Ishikawa (cell line): Measurements from ENCODE around the gene CKMT2.

Experiments used
- CEBPB ChIP-seq: IDR thresholded peaks from 2 replicates; pipeline ENCODE4 v1.6.1; 2012
- CREB1 ChIP-seq: IDR thresholded peaks from 2 replicates; pipeline ENCODE4 v1.6.1; 2012; ENCODE audit warnings: low read depth
- EGR1 ChIP-seq: IDR thresholded peaks from 2 replicates; pipeline ENCODE4 v1.6.1; 2012
- EP300 ChIP-seq: IDR thresholded peaks from 2 replicates; pipeline ENCODE4 v1.6.1; 2012; ENCODE audit warnings: borderline replicate concordance
- FOXM1 ChIP-seq: IDR thresholded peaks from 2 replicates; pipeline ENCODE4 v1.6.1; 2012; ENCODE audit warnings: low read depth, borderline replicate concordance
- MAX ChIP-seq: IDR thresholded peaks from 2 replicates; pipeline ENCODE4 v1.6.1; 2012
- NFIC ChIP-seq: IDR thresholded peaks from 2 replicates; pipeline ENCODE4 v1.6.1; 2012
- RAD21 ChIP-seq: IDR thresholded peaks from 2 replicates; pipeline ENCODE4 v1.6.1; 2012; ENCODE audit warnings: low read depth
- REST ChIP-seq: IDR thresholded peaks from 2 replicates; pipeline ENCODE4 v1.6.1; 2012; ENCODE audit warnings: low read depth, mild to moderate bottlenecking
- TAF1 ChIP-seq: IDR thresholded peaks from 2 replicates; pipeline ENCODE4 v1.6.1; 2012; ENCODE audit warnings: low read depth, mild to moderate bottlenecking
- TCF12 ChIP-seq: IDR thresholded peaks from 2 replicates; pipeline ENCODE4 v1.6.1; 2012; ENCODE audit warnings: low read depth
- USF1 ChIP-seq: IDR thresholded peaks from 2 replicates; pipeline ENCODE4 v1.6.1; 2012
- YY1 ChIP-seq: IDR thresholded peaks from 2 replicates; pipeline ENCODE4 v1.6.1; 2012; ENCODE audit warnings: low read depth
- ZBTB7A ChIP-seq: IDR thresholded peaks from 2 replicates; pipeline ENCODE4 v1.6.1; 2012; ENCODE audit warnings: low read depth

- TF ChIP-seq NFIC (no peak), REST (no peak), TAF1 (no peak), ZBTB7A (no peak), USF1 (no peak), YY1 (no peak), EP300 (no peak), FOXM1 (no peak), TCF12 (no peak), EGR1 (no peak), CEBPB (no peak), MAX (no peak), RAD21 (no peak), CREB1 (no peak)
Measured at GRCh38 chr5:81184749-81185110, 48.4 kb upstream of the CKMT2 start.
